CD4-positive, alpha-beta T cell treated with Interleukin-4 for 1 hour (primary cell): ENCODE results near the gene SRSF9.
"Not testable (repeated sequence)": the region's sequence is repeated elsewhere in the genome, so short reads cannot be mapped to it uniquely, and the experiment has no call there.

Source experiments
- DNase-seq, 2 donors: peaks; one replicate each; pipeline ENCODE4 v3.0.0-alpha.2; 2020 to 2022

SRSF9 gene, protein sequence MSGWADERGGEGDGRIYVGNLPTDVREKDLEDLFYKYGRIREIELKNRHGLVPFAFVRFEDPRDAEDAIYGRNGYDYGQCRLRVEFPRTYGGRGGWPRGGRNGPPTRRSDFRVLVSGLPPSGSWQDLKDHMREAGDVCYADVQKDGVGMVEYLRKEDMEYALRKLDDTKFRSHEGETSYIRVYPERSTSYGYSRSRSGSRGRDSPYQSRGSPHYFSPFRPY

DNA sequence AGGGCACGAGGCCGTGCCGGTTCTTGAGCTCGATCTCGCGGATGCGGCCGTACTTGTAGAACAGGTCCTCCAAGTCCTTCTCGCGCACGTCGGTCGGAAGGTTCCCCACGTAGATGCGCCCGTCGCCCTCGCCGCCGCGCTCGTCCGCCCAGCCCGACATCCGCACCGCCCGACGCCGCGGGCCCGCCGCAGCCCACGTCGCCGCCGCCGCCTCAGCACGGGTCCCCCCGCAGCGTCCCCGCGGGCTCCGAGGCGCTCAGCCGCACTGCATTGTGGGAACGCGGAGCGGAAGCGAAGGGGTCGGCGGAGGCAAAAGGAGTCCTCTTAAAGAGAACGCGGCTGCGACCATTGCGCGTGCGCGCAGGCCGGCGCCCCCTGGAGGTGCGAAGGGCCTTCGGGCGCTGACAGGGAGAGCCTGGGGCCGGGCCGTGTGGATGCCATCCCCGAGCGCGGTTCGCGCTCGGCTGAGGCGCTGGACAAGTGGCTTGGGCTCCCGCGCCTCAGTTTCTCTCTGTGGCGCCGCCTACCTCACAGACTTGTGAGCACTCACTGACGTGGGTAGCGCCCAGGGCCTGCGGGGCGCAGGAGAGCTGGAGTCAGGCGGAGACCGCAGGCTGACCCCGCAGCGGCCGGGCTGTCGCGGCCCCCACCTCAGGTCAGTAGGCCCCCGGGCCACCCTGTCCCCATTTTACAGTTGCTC lies at the start of gene SRSF9:
SRSF9 (minus strand) TSS at position 299 of the 700 bp plus-strand sequence; CDS start at position 160, 139 bp downstream.
- DNase-seq, result peak; percentile 97

DNA sequence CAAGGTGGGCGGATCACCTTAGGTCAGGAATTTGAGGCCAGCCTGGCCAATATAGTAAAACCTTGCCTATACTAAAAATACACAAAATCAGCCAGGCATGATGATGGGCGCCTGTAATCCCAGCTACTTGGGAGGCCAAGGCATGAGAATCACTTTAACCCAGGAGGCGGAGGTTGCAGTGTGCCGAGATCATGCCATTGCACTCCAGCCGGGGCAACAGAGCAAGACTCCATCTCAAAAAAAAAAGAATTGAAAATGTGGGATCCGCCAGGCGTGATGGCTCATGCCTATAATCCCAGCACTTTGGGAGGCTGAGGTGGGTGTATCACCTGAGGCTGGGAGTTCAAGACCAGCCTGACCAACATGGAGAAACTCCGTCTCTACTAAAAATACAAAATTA lies 49.8 kb upstream of the SRSF9 start:
- not testable (repeated sequence) for DNase-seq

DNA sequence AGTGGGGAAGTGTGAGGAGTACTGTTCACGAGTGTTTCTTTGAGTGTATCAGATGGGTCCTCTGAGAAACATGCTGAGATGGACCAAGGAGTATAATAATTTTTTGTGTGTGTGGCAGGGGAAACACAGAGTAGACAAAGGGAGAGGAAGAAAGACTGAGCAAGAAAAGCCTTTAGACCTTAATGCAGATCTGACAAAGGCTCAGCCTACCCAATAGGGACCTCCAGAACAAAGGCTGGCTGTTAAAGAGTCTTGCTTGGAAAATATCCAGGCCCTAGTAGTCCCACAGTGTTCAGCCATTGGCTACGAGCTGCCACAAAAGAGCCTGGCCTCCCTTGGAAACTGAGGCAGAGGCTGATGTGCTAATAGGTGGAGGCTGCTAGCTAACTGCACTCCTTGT lies 45.9 kb upstream of the SRSF9 start:
- no peak for DNase-seq

DNA sequence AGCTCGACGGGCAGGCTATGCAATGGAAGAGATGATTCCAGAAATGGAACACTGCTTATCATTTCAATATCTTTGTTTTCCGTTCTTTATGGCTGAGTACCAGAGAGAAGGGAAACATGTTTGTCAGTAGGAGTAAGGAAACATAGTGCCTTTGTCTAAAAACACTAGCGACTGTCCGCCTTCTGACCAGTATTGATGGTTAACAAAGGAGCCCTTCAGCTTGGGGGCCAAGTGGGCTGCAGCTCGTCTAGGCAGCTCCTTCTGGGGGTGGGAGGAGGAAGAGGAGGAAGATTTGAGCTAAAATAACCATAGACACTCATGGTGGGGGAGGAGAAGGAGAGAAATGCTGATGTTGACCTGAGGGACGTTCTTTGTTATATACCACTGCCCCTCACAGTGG lies 44.5 kb upstream of the SRSF9 start:
- DNase-seq, result no peak

DNA sequence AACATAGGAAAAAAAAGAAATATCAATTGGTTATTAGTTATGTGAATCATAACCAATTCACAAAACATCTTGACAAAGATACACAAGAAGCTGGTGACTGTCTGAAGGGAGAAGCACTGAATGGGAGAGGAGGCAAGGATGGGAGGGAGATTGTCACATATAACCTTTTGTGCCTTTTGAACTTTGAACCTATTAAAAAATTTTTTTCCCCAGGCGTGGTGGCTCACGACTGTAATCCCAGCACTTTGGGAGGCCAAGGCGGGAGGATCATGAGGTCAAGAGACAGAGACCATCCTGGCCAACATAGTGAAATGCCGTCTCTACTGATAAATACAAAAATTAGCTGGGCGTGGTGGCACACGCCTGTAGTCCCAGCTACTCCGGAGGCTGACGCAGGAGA lies 39.0 kb upstream of the SRSF9 start:
- DNase-seq, result no peak

DNA sequence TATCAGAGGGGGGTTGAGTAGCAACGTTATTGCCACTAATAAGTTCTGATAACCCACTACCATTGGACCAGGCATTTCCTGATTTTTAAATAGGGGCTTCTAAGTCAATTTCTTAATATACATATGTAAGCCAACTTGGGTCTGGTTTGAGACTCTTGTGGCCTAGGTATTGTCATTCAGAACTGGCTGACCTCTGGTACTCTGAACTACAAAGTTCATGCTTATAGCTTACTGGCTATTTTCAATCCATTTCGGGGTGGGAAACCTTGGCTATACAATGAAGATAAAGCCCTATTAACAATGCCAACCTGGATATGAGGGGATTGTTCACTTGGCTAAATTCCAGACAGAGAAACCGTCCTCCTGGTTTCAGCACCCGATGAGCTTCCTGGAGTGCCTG lies 35.0 kb upstream of the SRSF9 start:
- no peak for DNase-seq

DNA sequence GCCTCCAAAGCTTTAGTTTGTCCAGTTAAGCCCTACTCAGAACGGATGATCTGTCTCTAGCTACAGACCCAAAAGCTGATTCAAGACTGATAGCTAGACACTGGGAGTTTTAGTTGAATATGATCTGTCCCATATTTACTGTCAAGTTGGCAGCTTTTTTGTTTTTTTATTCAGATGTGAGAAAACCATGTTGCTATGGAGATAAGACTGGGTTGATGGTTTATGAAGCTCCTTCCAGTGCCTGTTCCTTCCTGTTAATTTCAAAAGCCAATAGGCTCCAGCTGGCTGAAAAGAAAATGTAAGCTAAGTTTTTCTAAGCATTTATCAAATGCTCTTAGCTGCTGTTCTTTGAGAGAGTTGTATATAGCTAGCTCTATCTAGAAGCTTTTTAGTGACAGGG lies 31.0 kb upstream of the SRSF9 start:
- no peak for DNase-seq

DNA sequence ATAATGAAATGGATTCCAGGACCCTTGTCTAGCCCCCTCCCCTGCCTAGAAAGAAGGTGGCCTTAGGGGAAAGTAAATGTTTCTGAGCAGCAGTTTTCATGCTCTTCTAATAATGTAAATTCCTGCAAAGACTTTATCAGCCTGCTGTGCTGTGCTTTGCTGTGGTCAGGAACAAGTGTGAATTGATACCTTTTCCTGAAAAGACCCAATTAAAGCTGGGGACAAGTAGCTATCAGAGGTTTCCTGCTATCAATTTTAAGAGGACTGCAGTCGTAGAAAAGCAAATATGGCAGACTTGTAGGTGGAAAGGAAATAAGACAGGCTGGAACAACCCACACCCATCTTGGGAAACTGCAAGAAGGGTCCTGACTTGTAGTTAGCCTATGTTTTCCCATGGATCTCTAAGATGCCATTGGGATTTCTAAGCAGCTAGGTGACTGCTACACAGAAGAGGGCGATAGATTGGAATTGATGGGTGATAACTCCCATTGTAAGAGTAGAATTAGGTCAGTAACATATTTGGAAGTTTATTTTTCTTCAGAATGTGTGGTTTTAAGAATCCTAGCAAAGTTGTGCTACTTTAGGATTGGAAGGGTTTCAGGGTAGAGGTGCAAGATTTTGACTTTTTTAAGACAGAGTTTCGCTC lies 29.4 kb upstream of the SRSF9 start:
- DNase-seq, result no peak

DNA sequence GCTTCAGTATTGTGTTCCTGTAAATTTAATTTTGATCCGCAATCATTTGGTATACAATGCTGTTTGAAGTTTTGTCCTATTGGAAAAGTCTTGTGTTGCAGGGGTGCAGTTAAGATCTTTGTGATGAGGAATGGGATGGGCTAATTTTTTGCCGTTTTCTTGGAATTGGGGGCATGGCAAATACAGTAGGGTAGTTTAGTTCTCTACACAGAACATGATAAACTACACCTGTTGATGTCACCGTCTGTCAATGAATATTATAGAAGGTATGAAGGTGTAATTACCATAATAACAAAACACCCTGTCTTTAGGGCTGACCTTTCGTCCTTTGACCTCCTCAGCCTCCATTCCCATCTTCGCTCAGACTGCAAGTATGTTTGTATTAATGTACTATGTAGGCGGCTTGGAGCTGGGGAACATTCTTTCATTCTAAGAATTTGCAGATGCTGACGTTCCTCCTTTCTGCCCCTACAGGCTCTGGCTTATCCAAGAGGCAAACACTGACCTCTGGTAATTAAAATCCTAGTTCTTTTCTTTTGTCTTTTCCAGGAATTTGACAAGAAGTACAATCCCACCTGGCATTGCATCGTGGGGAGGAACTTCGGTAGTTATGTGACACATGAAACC lies 28.1 kb upstream of the SRSF9 start:
- no peak for DNase-seq

DNA sequence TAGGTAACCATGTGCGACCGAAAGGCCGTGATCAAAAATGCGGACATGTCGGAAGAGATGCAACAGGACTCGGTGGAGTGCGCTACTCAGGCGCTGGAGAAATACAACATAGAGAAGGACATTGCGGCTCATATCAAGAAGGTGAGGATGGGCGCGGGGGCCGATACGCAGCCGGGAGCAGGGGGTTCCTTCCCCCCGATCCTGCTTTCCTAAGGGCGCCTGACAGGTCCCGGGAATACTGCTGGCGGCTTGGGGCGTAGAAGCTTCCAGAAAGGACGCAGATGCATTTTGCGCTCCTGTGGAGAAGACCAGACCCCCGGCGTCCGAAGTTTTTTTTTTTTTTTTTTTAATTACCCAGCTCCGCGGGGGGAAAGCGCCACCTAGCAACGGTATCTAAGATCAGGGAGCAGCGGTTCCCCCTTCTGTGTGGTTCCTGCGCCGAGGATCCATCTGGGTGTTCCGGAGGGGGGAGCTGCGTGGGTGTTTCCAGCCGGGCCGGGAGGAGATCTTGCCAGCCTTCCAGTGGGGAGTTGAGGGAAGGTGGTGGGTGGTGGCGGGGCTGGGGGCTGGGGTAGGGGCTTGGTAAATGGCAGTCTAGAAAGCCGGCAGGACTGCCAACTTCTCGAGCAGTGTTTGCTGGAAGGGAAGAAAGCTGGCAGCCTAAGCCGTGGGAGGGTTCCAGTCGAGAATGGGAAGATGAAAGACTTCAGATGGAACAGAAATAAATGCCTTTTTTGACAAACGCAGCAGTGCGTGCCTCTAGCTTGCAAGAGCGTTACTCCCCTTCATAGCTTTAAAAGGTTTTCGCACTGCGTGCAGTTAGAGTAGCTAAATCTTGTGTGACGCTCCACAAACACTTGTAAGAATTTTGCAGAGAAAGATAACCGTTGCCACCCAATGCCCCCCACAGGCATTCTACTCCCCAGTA lies 27.1 kb upstream of the SRSF9 start:
- DNase-seq, result peak; percentile 51 to 66

DNA sequence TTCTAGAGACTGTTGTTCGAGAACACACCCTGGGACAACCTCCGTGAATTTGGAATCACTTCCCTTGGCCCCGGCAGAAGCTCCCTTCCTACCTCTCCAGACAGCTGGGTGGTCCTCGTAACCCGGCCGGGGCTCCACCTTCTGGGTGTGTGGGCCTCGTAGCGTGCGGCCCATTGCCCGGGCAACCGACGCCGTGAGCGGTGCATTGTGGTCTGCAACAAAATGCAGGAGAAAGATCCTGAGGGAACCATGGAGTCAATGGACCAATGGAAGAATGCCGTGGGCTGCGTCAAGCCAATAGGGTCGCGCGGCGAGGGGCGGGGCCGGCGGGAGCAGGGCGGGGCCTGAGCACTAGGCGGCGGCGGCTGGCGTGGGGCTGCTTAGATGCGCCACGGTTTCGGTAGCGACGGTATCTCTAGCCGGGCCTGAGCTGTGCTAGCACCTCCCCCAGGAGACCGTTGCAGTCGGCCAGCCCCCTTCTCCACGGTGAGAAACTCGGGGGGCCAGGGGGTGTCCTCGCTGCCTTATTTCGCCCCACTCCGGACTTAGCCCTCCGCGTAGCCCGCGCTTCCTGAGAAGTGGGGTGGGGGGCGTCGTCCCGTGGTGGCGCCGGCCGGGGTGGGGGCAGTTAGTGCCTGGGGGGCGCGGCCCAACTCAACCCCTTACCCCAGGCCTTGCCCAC lies 26.3 kb upstream of the SRSF9 start, which contains the start of gene DYNLL1:
DYNLL1 (plus strand) TSS at position 383 of the 682 bp plus-strand sequence. CDS start 309 bp downstream, outside the sequence.
- peak; percentile 96 to 98 for DNase-seq

DNA sequence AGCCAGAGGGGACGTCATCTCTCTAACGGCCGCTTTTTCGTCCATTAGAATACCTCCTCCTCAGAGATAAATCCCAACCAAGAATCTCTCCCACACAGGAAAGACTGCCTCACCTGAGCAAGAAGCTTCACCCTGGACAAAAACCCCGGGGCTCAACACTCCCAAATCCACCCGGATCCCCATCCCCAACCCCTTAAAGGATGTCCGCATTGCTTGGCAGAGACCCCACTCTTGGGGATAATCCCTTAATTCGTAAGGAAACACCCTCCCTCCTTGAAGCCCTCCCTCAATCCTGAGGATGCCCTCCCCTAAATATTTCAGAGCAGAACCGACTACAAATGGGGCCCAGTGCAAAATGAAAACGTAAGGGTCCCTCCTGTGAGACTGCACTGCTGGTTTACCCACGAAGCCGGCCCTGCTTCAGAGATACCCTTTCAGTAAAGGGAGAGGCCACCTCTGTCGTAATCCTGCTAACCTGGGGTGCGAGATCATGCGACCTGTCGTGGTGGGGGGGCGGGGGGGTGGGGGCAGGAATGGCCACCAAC lies 25.7 kb upstream of the SRSF9 start:
- DNase-seq, result no peak

DNA sequence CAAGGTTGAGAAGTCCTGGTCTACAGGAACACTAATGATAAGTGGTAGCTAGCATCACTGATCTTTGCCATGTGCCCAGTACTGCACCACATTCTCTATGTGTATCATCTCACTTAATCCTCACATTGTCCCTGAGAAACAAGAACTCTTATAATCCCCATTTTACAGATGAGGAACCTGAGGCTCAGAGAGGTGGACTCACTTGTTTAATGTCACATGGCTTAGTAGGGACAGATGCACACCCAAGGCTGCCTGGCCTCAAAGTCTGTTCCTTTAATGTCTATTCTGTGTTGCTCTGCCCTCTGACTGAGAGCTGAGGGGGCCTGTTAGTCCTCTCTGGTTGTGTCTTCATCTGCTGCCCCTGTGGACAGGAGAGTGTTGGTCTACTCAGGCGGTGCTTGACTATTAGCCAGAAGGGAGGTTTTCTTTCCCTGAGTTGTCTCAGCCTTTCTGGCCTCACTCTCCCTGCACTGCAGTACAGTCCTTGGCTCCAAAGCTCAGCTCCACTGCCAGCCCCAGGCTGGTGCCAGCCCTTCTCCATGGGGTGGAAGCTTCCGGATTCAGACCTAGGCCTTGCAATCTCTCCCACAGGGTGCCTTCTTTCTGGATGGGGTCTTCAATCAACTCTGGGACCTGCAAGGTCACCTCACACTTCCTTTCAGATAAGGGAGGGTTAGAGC lies 21.4 kb upstream of the SRSF9 start:
- DNase-seq, result no peak

DNA sequence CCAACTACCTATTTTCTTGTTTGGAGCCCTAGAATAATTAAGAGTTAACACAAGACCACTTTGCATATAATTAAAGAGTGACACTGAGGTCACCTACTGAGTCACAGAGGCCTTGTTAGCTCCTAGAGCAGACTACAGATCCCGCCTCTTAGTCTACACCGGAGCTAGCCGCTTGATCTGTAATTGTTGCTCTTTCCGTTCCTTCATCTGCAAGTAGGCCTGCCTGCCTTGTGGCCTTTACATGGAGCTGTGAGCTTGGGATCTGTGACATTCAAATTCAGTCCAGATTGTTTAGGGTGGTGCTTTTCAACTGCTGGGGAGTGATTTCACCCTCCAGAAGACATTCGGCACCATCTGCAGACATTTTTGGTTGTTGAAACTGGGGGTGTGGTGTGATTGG lies 20.8 kb upstream of the SRSF9 start:
- DNase-seq, result no peak

DNA sequence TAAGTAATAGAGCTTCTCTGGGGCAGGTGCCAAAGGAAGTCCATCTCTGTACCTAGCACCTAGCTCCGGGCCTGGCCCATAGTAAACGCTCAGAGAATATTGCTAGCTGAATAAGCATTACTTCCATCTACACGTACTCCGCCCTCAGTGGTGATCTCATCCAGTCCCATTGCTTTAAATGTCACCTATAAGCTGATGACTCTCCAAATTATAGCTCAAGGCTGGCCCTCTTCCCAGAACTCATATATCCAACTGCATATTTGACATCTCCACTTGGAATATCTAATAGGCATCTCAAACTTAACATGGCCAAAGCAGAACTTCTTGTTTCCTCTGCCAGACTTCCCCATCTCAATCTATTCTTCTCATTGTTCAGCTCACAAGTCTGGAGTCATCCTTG lies 19.5 kb upstream of the SRSF9 start:
- no peak for DNase-seq

DNA sequence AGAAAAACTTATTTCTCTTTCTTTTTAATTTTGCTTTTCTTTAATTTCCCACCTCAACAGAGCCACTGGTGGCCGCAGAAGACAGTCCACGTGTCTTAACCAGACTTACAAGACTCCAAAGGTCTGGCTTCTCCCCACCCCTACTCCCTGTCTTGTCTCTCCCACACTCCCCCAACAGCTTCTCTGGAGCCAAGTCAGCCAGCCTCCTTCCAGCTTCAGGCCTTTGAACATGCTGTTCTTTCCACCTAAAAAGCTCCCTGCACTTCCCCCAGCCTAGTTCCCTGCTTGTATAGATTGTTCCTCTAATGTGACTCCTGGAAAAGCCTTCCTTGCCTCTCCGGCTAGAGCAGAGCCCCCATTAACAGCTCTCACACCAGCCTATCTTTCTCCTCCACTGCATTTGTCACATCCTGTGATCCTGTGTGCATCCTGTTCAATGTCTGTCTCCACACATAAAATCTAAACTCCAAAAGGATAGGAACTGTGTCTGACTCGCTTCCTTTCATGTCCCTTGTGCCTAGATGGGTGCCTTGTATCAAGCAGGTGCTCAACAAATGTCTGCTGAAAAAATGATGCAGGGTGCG lies 18.6 kb upstream of the SRSF9 start:
- DNase-seq, result no peak

DNA sequence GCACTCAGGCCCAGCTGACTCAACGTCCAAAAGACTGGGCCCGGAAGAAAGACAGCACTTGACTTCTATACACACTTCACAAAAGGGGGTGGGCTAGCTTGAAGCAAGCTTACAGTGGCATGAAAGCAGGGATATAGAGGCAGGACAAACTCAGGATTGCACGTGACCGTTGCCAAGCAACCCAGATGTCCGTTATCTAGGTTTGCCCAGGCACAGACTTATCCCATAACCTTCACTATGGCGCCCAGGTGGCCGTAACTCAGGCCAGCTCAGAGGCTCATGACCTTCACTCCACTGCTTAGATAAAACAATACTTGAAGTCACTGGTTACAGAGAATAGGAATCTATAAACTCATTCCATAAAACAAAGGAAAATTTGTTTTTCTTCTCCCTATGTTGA lies 18.0 kb upstream of the SRSF9 start:
- DNase-seq, result not testable (repeated sequence)

DNA sequence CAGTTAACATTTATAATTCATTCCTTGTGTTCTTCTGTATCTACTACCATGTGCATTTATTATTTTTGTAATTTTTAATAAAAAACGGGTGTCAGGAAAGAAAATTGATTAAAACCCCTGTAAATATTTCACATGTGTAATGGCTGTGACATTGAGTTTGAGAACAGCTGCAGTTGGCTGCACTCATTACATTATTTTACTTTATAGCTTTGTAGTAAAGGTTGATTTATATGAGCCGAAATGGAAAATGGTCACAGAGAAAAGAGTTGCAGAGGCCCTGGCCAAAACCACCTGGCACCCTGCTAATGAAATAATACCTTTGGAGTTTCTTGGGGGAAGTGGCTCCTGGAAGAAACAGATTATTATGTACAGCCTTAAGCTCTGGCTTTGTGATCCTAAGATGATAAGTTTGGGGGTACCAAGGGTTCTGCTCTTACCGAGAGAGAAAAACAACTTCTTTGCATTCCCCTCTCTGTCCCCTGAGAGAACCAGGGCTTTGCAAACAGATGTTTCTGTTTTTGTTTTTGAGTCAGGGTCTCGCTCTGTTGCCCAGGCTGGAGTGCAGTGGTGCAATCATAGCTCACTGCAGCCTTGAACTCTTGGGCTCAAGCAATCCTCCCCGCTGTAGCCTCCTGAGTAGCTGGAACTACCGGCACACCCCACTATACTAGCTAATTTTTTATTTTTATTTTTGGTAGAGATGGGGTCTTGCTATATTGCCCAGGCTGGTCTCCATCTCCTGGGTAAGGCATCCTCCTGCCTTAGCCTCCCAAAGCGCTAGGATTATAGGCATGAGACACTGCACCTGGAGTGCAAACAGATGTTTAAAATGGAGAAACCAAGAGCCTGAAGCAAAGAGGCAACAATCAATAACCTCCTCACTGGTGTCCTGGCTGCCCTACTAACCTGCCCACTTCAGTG lies 16.7 kb upstream of the SRSF9 start:
- no peak for DNase-seq

DNA sequence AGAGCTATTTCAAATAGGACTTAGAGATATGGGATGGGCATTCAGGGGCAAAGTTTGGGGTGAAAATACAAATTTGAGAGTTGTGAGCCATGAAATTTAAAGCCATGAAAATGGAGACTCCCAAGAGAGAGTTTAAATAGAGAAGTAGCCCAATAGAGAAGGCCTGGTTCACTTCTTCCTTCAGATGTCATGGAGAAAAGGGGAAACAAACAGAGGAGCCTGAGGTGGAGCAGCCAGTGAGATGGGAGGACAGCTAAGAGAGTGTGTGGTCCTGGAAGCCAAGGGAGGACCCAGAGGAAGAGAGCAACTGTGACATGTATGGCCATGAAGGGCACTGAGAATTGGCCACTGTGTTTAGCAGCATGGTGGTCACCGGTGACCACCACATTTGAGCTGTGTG lies 14.1 kb upstream of the SRSF9 start:
- DNase-seq, result no peak
